Measurements from ENCODE around the gene PRDX5.
A peak's percentile ranks its signal among the peaks of the same experiment; 100 is the strongest.

PRDX5 gene

GRCh38 chr11:64356498-64357411 lies 38.8 kb downstream of the PRDX5 start (continued):
- no peak for TF ChIP-seq ATF2 (tag by site-specific recombination; IDR thresholded peaks at IDR 0.05; ENCODE audit: low read depth)
- TF ChIP-seq ZNF518A (tag by site-specific recombination; conservative IDR thresholded peaks at IDR 0.05; ENCODE audit: low read depth) = no peak
- TF ChIP-seq ZNF341 (tag by site-specific recombination; IDR thresholded peaks at IDR 0.05; ENCODE audit: low read depth) = peak; percentile 65
- no peak for TF ChIP-seq ZNF585B (tag by site-specific recombination; IDR thresholded peaks at IDR 0.05)

GRCh38 chr11:64357446-64357845 lies 39.5 kb downstream of the PRDX5 start:
- CTCF ChIA-PET = interaction anchor here (0.5 to 7.8 kb wide), 15 partner anchors 14 to 302 kb away, joined by 3 to 86 read pairs (median 7); partner anchors contain the start of genes CATSPERZ, CCDC88B, ESRRA and PRDX5
- no peaks in the 10 kb centered on the region; the same call in 1 of the 2 replicates for H3K4me1 ChIP-seq (ENCODE audit: control insufficient read depth, insufficient read depth, low read length)

GRCh38 chr11:64357904-64358535 lies 40.1 kb downstream of the PRDX5 start:
- Histone ChIP-seq H3K9me3 (ENCODE audit: control insufficient read depth, insufficient read depth, low read depth, low read length) (no peaks in the 10 kb centered on the region), H3K4me3 (ENCODE audit: low read depth, low read length) (no peak overlapping the region), H3K36me3 (ENCODE audit: control insufficient read depth in 2 of 2, insufficient read depth in 1 of 2, low read length in 2 of 2) (peaks cover 0 to 27% of the 10 kb centered on the region in 2 experiments; a peak in 1 of 3 replicates), H3K27ac (ENCODE audit: extremely low read depth, low read depth, low read length) (no peak overlapping the region; the same call in 1 of the 2 replicates), H3K4me1 (ENCODE audit: control insufficient read depth, insufficient read depth, low read length) (no peaks in the 10 kb centered on the region; the same call in 1 of the 2 replicates)
- CTCF ChIA-PET = interaction anchor here (0.8 to 7.8 kb wide), 6 partner anchors 23 to 293 kb away, joined by 3 to 81 read pairs (median 23); partner anchors contain the start of genes PRDX5 and TRMT112
- POLR2A ChIA-PET = interaction anchor here (1.6 to 1.8 kb wide), 2 partner anchors 40 to 132 kb away, joined by 4 to 14 read pairs; partner anchors contain the start of genes NUDT22, PRDX5, TRMT112 and TRPT1
- TF ChIP-seq GLIS2 (tag by site-specific recombination; IDR thresholded peaks at IDR 0.05) (peak; percentile 55), ZBTB26 (tag by site-specific recombination; optimal IDR thresholded peaks at IDR 0.05) (no peak), KLF17 (tag by site-specific recombination; IDR thresholded peaks at IDR 0.05) (no peak), EGR2 (tag by site-specific recombination; IDR thresholded peaks at IDR 0.05; ENCODE audit: low read depth) (no peak), ZNF221 (tag by site-specific recombination; IDR thresholded peaks at IDR 0.05; ENCODE audit: borderline replicate concordance) (no peak), ZNF311 (tag by site-specific recombination; IDR thresholded peaks at IDR 0.05; ENCODE audit: borderline replicate concordance) (no peak), ZNF571 (tag by site-specific recombination; IDR thresholded peaks at IDR 0.05) (no peak), ZBTB6 (tag by site-specific recombination; IDR thresholded peaks at IDR 0.05) (no peak), GLIS1 (tag by site-specific recombination; IDR thresholded peaks at IDR 0.05) (peak; percentile 41), IKZF3 (tag by site-specific recombination; IDR thresholded peaks at IDR 0.05) (no peak), ZIC2 (tag by site-specific recombination; IDR thresholded peaks at IDR 0.05) (peak; percentile 46), KLF10 (tag by site-specific recombination; IDR thresholded peaks at IDR 0.05) (no peak), KLF1 (tag by site-specific recombination; IDR thresholded peaks at IDR 0.05) (peak; percentile 39; the same call in 1 of the 2 replicates), ZNF707 (tag by site-specific recombination; IDR thresholded peaks at IDR 0.05) (no peak), SP2 (tag by site-specific recombination; IDR thresholded peaks at IDR 0.05) (peak; percentile 24; the same call in 1 of the 2 replicates), ZNF791 (tag by site-specific recombination; IDR thresholded peaks at IDR 0.05) (no peak)

More at GRCh38 chr11:64357446-64357845, 39.5 kb downstream of the PRDX5 start:
- H3K36me3 ChIP-seq (ENCODE audit: control insufficient read depth in 2 of 2, insufficient read depth in 1 of 2, low read length in 2 of 2) = peaks cover 0 to 22% of the 10 kb centered on the region in 2 experiments; a peak in 1 of 3 replicates
- no peak overlapping the region for H3K4me3 ChIP-seq (ENCODE audit: low read depth, low read length)
- POLR2A ChIA-PET = interaction anchor here (0.6 to 1.6 kb wide), 4 partner anchors 19 to 181 kb away, joined by 4 to 7 read pairs (median 4); partner anchors contain the start of genes NUDT22 and TRPT1
- no peak overlapping the region for H3K27ac ChIP-seq (ENCODE audit: extremely low read depth, low read depth, low read length)
- H3K9me3 ChIP-seq (ENCODE audit: control insufficient read depth, insufficient read depth, low read depth, low read length) = no peaks in the 10 kb centered on the region
- no peak for TF ChIP-seq RBAK (tag by site-specific recombination; IDR thresholded peaks at IDR 0.05)

Measured in HEK293 (cell line).